HG03520 (cell line): Measurements from ENCODE around the gene WDR59.
A peak's percentile ranks its signal among the peaks of the same experiment; 100 is the strongest.

Experiments
- ATAC-seq: cut with Tn5 transposase; IDR thresholded peaks from one replicate; pipeline ENCODE4 v1.9.1; 2021; ENCODE audit warnings: mild to moderate bottlenecking, moderate library complexity; ENCODE audit not compliant: unreplicated experiment

Gene WDR59

GRCh38 chr16:74987027-74987681 is 2.2 kb upstream of the WDR59 start:
- no peak for ATAC-seq

- no peak for ATAC-seq
Observed at GRCh38 chr16:74984194-74984528, 762 bp downstream of the WDR59 start.

GRCh38 chr16:74982256-74982655 is 2.7 kb downstream of the WDR59 start:
- ATAC-seq, result no peak

GRCh38 chr16:74975591-74975990 is 9.3 kb downstream of the WDR59 start:
- ATAC-seq, result no peak

GRCh38 chr16:74973304-74973703 is 11.6 kb downstream of the WDR59 start:
- no peak for ATAC-seq

GRCh38 chr16:74954763-74955162 is 30.2 kb downstream of the WDR59 start:
- no peak for ATAC-seq

GRCh38 chr16:74951681-74952080 is 33.2 kb downstream of the WDR59 start:
- no peak for ATAC-seq

- ATAC-seq, result no peak
Observed at GRCh38 chr16:74951206-74951605, 33.7 kb downstream of the WDR59 start.

DNA sequence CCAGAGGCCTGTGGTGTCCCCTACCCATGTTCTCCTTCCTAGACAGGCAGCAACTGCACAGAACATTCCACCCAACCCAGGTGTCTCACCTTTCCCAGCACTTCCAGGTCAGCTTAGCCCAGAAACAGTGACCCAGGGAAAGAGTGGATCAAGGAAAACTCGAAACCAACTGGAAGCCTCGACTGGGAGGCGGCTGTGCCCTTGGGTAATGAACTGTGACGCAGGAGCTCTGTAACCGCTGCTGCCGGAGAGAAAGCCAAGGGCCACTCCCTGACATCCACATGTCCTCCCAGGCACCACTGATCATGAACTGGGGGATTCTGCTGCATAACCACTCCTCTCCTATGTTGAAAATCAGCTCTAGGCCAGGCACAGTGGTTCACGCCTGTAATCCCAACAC is 34.4 kb downstream of the WDR59 start:
- no peak for ATAC-seq

GRCh38 chr16:74949309-74949708 is 35.6 kb downstream of the WDR59 start:
- ATAC-seq, result no peak

GRCh38 chr16:74944466-74944865 is 40.5 kb downstream of the WDR59 start:
- ATAC-seq, result no peak

- no peak for ATAC-seq
Observed at GRCh38 chr16:74942977-74943918, 41.7 kb downstream of the WDR59 start.

GRCh38 chr16:74942566-74942965 is 42.4 kb downstream of the WDR59 start:
- ATAC-seq, result no peak

- ATAC-seq, result no peak
Observed at GRCh38 chr16:74939688-74940087, 45.2 kb downstream of the WDR59 start.

DNA sequence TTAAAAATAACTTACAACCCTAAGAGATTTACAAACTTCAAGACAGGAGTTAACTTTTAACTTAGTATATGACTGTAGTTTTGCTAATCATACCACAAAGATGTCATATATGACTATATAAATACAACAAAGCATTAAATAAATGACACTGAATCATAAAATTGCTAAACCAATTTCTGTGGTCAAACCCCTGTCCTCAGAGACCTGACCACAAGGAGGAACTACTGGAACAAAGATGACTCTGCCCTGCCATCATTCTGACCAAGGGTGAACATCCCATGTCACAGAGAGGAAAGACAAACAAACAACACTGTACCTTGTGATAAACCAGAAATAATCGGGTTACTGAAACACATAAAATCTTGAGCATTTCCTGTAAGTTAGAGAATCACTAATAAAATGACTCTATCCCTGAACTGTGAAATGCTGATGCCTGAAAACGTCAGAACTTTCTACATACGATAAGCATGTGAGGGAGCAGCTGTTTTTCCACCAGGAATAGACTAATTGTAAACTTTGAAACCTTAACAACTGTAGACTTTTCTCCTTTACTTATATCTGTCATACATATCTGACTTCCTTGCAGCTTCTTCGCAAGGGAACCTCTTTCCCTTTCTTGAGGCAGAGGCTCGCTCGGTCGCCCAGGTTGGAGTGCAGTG is 47.9 kb downstream of the WDR59 start:
- peak; percentile 80 for ATAC-seq

- no peak for ATAC-seq
Observed at GRCh38 chr16:74931445-74931844, 53.5 kb downstream of the WDR59 start.

DNA sequence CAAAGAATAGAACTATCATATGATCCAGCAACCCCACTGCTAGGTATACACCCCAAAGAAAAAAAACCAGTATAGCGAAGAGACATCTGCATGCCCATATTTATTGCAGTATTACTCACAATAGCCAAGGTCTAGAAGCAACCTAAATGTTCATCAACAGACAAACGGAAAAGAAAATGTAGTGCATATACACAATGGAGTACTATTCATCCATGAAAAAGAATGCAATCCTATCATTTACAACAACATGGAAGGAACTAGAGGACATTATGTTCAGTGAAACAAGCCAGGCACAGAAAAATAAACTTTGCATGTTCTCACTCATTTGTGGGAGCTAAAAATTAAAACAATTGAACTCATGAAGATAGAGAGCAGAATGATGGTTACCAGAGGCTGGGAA is 55.3 kb downstream of the WDR59 start:
- ATAC-seq, result no peak

- no peak for ATAC-seq
Observed at GRCh38 chr16:74926805-74927204, 58.1 kb downstream of the WDR59 start.

DNA sequence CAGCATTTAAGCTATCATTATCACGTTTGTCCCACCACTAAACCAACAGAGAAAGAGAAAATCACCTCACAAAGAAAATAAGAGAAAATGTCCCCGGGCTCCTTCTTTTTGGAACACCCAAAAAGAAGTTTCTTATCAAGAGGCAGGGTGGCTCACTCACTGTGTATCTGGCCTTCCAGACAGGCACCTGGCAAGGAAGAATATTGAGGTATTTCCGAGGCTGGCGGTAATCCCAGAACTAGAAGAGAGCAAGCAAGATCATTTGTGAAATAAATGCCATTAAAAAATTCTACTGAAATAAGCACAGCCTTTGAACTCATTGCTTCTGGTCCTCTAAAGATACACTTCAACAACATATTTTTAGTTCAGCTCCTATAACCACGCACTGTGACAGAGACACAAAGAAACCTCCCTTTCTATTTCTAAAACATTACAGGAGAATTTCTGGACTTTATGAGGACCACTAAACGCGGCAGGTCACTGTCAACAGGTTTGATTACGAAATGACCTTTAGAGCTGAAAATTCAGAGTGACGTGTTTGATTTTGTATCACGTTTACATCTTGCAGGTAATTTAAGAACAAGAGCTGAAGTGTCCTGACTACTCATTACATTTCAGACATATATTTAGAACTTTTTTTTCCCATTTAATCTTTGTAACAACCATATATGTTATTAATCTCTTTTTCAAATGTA is 61.0 kb downstream of the WDR59 start:
- ATAC-seq, result no peak

GRCh38 chr16:74922150-74923138 is 62.5 kb downstream of the WDR59 start:
- no peak for ATAC-seq
